Activated CD4-positive, alpha-beta T cell treated with anti-CD3 and anti-CD28 coated beads, Interleukin-2, amount 10 ng/mL, durations not matched to agents 24 days and 14 days (primary cell): ENCODE results near the gene SLC45A3. TPM values are rescaled to one million over a fixed set of nuclear protein-coding genes. Genes with fewer than 3 reads are reported as not detected.

ENCODE experiments used
- DNase-seq: peaks from one replicate; pipeline ENCODE4 v3.0.0; 2022
- H3K27ac Mint-ChIP-seq: one replicate; pipeline ENCODE4 v1.8.0; 2022; ENCODE audit warnings: mild to moderate bottlenecking, mixed read lengths
- H3K27me3 Mint-ChIP-seq: one replicate; pipeline ENCODE4 v1.8.0; 2022; ENCODE audit warnings: mixed read lengths
- H3K36me3 Mint-ChIP-seq: one replicate; pipeline ENCODE4 v1.8.0; 2022; ENCODE audit warnings: low read depth, mild to moderate bottlenecking, mixed read lengths
- H3K4me1 Mint-ChIP-seq: one replicate; pipeline ENCODE4 v1.8.0; 2021; ENCODE audit warnings: mixed read lengths
- H3K4me3 Mint-ChIP-seq: one replicate; pipeline ENCODE4 v1.8.0; 2022; ENCODE audit warnings: mild to moderate bottlenecking, moderate library complexity, mixed read lengths
- H3K9me3 Mint-ChIP-seq: one replicate; pipeline ENCODE4 v1.8.0; 2021; ENCODE audit warnings: mixed read lengths
- intact Hi-C: fragments of 100-400 bp; cut with micrococcal nuclease; formaldehyde crosslinking; loops from one replicate; pipeline ENCODE4 v1.15.1; 2023
- total RNA-seq: library from RNA; stranded (reverse); gene quantifications from 2 replicates; pipeline ENCODE4 v1.2.3, GENCODE V29; 2022

The SLC45A3 gene
- total RNA-seq, 1 donor from 2014 or later = 1.1 TPM

DNA sequence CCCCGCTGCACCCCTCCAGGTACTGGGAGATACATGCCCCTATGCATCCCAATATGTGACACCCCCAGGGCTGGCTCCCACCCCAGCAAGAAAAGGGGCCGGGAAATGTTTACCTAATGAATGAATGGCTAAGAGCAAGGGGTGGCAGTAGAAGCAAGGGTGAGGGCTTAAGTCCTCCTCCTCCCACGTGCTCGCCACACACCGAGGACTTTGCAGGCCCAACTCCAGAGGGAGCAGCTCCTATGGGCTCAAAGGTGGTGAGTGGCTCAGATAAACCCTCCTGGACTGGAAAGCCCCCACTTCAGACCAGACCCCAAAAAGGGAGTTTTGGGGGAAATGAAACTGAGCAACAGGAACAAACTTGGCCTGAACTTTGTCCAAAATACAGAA lies 11.4 kb downstream of the SLC45A3 start:
- intact Hi-C loops = no loop called here
- no peak for DNase-seq
- H3K4me1 Mint-ChIP-seq = peaks cover 2% of the 10 kb centered on the region
- H3K27me3 Mint-ChIP-seq = peaks cover 5% of the 10 kb centered on the region
- no peak overlapping the region for H3K27ac Mint-ChIP-seq
- H3K36me3 Mint-ChIP-seq = no peaks in the 10 kb centered on the region
- no peak overlapping the region for H3K4me3 Mint-ChIP-seq
- H3K9me3 Mint-ChIP-seq = no peaks in the 10 kb centered on the region

DNA sequence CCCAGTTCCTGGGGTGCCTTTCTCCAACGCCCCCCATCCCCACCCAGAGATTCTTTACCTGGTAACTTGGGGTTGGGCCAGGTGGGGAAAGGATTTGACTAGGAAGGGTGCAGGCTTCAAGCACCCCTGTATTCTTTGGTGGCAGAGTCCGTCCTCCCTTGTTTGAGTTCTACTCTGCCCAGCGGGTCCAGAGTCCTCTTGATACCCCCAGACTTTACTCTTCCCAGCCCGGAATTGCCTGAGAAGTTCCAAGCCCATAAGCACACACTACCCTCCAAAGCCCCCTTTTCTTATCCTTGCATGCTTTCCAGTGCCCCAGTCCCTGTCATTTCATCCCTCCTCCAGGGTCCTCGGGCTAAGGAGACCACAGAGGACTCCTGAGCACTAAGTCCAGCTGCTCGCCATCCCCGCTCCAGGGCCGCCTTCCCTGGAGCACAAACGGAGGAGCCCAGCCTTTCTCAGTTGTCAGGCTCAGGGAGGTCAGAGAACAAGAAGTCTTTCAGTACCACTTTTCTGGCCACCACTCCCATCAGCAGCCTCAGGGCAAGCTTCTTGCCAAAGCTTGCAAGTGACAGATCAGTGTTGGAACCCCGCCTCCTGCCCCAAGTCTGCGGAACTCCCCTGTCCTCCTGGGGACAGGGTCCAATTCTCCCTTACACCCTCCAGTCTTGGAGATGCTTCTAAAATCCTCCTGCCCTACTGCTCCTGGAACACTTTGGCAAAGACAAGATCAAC lies 12.2 kb downstream of the SLC45A3 start:
- no peak for DNase-seq
- Mint-ChIP-seq H3K9me3 (no peaks in the 10 kb centered on the region), H3K27ac (no peak overlapping the region), H3K36me3 (no peaks in the 10 kb centered on the region), H3K4me1 (peaks cover 2% of the 10 kb centered on the region), H3K27me3 (peaks cover 5% of the 10 kb centered on the region), H3K4me3 (no peak overlapping the region)
- intact Hi-C loops = no loop called here

DNA sequence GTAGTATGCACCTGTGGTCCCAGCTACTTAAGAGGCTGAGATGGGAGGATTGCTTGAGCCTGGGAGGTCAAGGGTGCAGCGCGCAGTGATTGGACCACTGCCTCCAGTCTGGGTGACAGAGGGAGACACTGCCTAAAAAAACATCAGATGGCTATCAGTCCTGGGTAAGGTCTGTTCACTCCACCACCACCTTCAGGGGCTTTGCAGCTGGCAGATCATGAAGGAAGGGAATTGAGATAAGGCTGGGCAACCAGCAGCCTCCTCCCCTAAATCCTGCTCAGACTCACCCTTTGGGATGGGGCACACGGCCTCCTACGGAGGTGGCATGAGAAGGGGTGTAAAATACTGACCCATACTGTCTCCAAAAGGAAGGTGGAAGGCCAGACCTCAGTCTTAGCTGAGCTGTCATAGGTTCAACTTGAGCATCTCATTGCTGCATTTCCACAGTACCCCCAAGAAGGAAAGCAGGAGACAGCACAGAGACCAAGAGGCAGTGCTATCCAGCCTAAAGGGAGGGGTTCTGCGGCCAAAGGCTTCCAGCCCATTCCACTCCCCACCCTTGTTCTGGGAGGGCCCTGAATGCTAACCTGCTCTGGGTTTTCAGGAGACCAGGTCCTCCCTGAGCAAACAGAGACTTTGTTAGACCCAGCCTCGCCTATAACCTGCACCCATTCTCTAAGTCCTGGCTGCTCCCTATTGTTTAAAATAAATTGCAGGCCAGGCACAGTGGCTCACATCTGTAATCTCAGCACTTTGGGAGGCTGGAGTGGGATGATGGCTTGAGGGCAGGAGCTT lies 13.7 kb downstream of the SLC45A3 start:
- Mint-ChIP-seq H3K27ac (no peak overlapping the region), H3K4me1 (peaks cover 2% of the 10 kb centered on the region), H3K9me3 (no peaks in the 10 kb centered on the region), H3K4me3 (no peak overlapping the region), H3K36me3 (no peaks in the 10 kb centered on the region), H3K27me3 (peaks cover 5% of the 10 kb centered on the region)
- intact Hi-C loops = no loop called here
- no peak for DNase-seq

GRCh38 chr1:205665201-205666045 lies 14.9 kb downstream of the SLC45A3 start:
- Mint-ChIP-seq H3K4me1 (peaks cover 2% of the 10 kb centered on the region), H3K4me3 (no peak overlapping the region), H3K36me3 (no peaks in the 10 kb centered on the region), H3K27me3 (peaks cover 7% of the 10 kb centered on the region), H3K27ac (no peak overlapping the region), H3K9me3 (no peaks in the 10 kb centered on the region)
- intact Hi-C loops = no loop called here
- DNase-seq = no peak

- no peak overlapping the region for H3K27ac Mint-ChIP-seq
- no peak overlapping the region for H3K4me3 Mint-ChIP-seq
- no peaks in the 10 kb centered on the region for H3K36me3 Mint-ChIP-seq
- no peak for DNase-seq
- H3K27me3 Mint-ChIP-seq = peaks cover 10% of the 10 kb centered on the region
- H3K4me1 Mint-ChIP-seq = peaks cover 2% of the 10 kb centered on the region
- H3K9me3 Mint-ChIP-seq = no peaks in the 10 kb centered on the region
- intact Hi-C loops = no loop called here
Observed at GRCh38 chr1:205664399-205665017, 15.8 kb downstream of the SLC45A3 start.

DNA sequence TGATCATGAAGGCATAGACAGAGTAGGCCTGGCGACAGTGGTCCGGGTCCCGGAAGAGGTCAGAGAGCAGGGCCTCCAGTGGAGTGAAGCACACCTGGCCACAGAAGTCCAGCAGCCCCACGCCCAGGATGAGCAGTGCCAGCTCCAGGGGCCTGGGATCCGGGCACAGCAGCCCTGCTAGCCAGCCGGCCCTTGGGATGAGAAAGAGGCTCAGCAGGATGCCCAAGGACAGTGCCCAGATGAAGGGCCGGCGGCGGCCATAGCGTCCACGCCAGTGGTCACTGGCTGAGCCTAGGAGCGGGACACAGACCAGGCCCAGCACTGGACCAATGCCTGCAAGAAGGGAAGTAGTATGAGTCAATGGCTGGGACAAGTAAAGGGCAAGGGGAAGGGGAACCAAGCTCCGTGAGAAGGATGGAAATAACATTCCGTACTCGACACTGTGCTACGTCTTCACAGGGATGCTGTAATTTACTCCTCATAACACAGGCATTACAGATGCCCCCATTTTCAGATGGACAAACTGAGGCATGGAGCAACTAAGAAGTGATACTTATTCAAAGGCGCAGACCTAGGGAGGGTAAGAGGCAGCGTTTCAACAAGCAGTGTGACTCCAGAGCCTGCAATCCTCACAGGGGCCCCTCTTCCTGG lies 16.9 kb downstream of the SLC45A3 start:
- H3K4me3 Mint-ChIP-seq = no peak overlapping the region
- H3K27ac Mint-ChIP-seq = no peak overlapping the region
- H3K36me3 Mint-ChIP-seq = no peaks in the 10 kb centered on the region
- no peak for DNase-seq
- peaks cover 2% of the 10 kb centered on the region for H3K4me1 Mint-ChIP-seq
- peaks cover 9% of the 10 kb centered on the region for H3K27me3 Mint-ChIP-seq
- no peaks in the 10 kb centered on the region for H3K9me3 Mint-ChIP-seq
- intact Hi-C loops = no loop called here

DNA sequence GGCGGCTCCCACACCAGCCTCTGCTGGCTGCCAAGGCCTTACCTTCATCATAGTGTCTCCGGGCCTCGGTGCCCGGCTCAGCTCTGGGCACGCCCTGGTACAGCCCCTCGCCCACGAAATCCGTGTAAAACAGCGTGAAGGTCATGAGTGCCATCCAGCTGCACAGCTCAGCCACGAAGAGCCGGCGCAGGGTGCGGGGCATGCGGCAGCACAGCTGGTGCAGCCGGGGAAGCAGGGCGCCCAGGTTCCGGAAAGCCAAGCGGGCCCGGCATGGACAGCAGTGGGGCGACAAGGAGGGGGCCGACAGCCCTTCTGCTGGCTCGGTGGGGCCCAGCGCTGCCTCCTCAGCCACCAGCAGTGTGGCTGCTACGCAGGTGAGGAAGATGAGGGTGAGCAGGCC lies 17.5 kb downstream of the SLC45A3 start:
- intact Hi-C loops = no loop called here
- Mint-ChIP-seq H3K36me3 (no peaks in the 10 kb centered on the region), H3K4me1 (peaks cover 2% of the 10 kb centered on the region), H3K27me3 (peaks cover 5% of the 10 kb centered on the region), H3K27ac (no peak overlapping the region), H3K4me3 (no peak overlapping the region), H3K9me3 (no peaks in the 10 kb centered on the region)
- DNase-seq = no peak

DNA sequence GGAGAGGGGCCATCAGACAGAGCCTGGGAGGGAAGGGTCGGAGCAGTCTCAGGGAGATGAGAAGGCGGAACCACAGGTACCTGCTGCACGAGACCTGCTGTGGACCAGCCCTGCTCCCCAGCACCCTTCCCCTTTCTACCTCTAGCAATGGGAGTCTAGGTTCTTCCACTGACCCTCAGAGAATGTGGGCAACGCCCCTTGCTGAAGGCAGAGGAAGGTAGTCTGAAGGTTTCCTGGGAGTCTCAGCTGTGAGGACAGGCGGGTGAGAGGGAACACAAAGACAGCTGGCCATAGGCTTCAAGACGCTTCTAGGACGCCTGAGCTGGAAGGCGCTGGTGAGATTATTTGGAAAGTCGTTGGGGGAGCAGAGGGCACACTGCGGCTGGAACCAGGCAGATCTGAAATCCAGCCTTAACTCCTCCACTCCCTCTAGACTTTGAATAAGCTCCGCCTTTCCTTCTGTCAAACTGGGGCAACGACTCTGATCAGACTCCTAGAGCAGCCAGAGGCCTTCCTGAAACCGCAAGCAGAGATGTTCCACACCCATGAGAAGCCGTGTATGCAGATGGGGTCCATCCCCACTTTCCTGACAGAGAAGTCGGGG lies 18.1 kb downstream of the SLC45A3 start:
- Mint-ChIP-seq H3K9me3 (no peaks in the 10 kb centered on the region), H3K4me3 (no peak overlapping the region), H3K27ac (no peak overlapping the region), H3K27me3 (peaks cover 8% of the 10 kb centered on the region), H3K4me1 (peaks cover 4% of the 10 kb centered on the region), H3K36me3 (no peaks in the 10 kb centered on the region)
- intact Hi-C loops = no loop called here
- no peak for DNase-seq

DNA sequence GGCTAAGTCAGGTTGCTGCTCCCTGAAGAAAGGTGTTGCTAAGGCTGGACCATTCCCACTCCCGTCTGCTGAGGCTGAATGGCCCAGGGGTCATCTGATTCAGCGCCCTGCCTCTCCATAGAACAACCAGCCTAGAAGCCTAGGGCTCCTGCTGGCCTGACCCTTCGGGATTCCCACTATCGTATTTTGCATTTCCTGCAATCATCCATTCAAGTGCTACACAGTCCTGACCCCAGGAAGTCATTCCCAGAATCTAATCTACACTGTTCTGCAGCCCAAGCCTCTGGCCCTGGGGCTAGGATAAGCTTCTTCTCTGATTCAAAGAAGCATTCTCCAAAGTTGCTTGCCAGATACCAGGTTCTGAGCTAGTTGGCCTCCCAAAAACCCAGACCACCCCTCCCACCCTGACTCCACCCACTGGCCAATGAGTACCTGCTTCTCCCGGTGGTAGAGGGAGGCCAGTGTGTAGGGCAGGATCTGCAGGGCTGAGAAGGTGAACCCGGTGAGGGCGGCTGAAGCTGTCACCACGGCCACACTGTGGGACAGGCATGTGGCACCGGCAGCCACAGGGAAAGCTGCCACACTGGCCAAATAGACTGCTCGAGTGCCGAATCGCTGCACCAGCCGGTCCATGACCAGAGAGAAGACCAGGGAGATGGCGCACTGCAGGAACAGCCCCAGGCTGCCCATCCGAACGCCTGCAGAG lies 18.7 kb downstream of the SLC45A3 start:
- intact Hi-C loops = no loop called here
- Mint-ChIP-seq H3K27me3 (peaks cover 10% of the 10 kb centered on the region), H3K9me3 (no peaks in the 10 kb centered on the region), H3K36me3 (no peaks in the 10 kb centered on the region), H3K4me3 (no peak overlapping the region), H3K27ac (no peak overlapping the region), H3K4me1 (peaks cover 4% of the 10 kb centered on the region)
- DNase-seq = no peak

DNA sequence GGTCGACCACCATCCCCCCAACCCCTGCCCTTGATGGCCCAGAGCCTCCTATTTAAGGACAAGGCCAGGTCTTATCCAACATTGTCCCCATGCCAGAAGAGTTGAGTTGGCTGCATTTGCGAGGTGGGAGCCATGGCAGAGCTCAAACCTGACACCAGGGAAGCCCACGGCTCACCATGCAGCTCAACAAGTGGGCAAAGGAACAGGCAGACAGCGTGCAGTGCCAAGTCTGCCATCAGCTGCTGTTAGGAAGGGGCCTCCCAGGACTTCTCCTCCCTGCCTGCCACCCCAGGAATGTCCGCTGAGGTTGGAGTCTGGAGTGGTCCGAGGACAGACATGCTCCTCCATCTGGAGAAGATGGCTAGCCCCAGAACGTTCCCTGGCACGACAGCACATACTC lies 19.9 kb downstream of the SLC45A3 start:
- Mint-ChIP-seq H3K4me1 (peaks cover 4% of the 10 kb centered on the region), H3K4me3 (no peak overlapping the region), H3K36me3 (no peaks in the 10 kb centered on the region), H3K27me3 (peaks cover 11% of the 10 kb centered on the region), H3K27ac (no peak overlapping the region), H3K9me3 (no peaks in the 10 kb centered on the region)
- DNase-seq = no peak
- intact Hi-C loops = no loop called here

- no peak overlapping the region for H3K4me3 Mint-ChIP-seq
- peaks cover 11% of the 10 kb centered on the region for H3K27me3 Mint-ChIP-seq
- H3K9me3 Mint-ChIP-seq = no peaks in the 10 kb centered on the region
- H3K36me3 Mint-ChIP-seq = no peaks in the 10 kb centered on the region
- no peak overlapping the region for H3K27ac Mint-ChIP-seq
- peak; percentile 94 for DNase-seq
- intact Hi-C loops = loop anchor here (1.0 to 10.0 kb wide), 4 partner anchors 52 to 318 kb away; no protein-coding TSS in a partner anchor
- H3K4me1 Mint-ChIP-seq = peaks cover 2% of the 10 kb centered on the region
Observed at GRCh38 chr1:205658943-205659581, 21.2 kb downstream of the SLC45A3 start.

- Mint-ChIP-seq H3K4me1 (peaks cover 2% of the 10 kb centered on the region), H3K36me3 (no peaks in the 10 kb centered on the region), H3K27me3 (peaks cover 11% of the 10 kb centered on the region), H3K27ac (no peak overlapping the region), H3K4me3 (no peak overlapping the region), H3K9me3 (no peaks in the 10 kb centered on the region)
- intact Hi-C loops = loop anchor here (2.0 to 10.0 kb wide), 3 partner anchors 23 to 311 kb away; partner anchors contain the start of gene ELK4
- no peak for DNase-seq
Observed at GRCh38 chr1:205656236-205656635, 24.1 kb downstream of the SLC45A3 start.
